H1 (cell line): Measurements from ENCODE around the gene XPOT.

Source experiments
- CEBPB ChIP-seq: IDR thresholded peaks from 2 replicates; pipeline ENCODE4 v1.6.1; 2012; ENCODE audit warnings: low read depth, low read length
- CREB1 ChIP-seq: IDR thresholded peaks from 2 replicates; pipeline ENCODE4 v1.6.1; 2012; ENCODE audit warnings: inconsistent platforms
- HDAC2 ChIP-seq, 2 experiments: fragments of 300-600 bp in 1 of 2; sonication (generic) in 1 of 2; IDR thresholded peaks; 2 replicates each; pipeline ENCODE4 v1.6.1; 2011 to 2012; ENCODE audit warnings: low read depth in 2 of 2, low read length in 2 of 2, mild to moderate bottlenecking in 2 of 2, moderate library complexity in 2 of 2, borderline replicate concordance in 1 of 2, inconsistent platforms in 1 of 2
- KDM5A ChIP-seq: fragments of 200-600 bp; IDR thresholded peaks from 2 replicates; pipeline ENCODE4 v1.7.1; 2012; ENCODE audit warnings: mild to moderate bottlenecking, low read length, inconsistent platforms, mixed read lengths
- MAFK ChIP-seq: IDR thresholded peaks from 2 replicates; pipeline ENCODE4 v1.6.1; 2012; ENCODE audit warnings: low read depth, mild to moderate bottlenecking, improper control_type of control experiment, low read length
- POLR2A ChIP-seq, 2 experiments: IDR thresholded peaks; 1 replicate in 1 of 2; 2 replicates in 1 of 2; pipeline ENCODE4 v1.6.1; 2011; ENCODE audit warnings: low read depth in 2 of 2, low read length in 2 of 2, mild to moderate bottlenecking in 2 of 2; ENCODE audit errors: control extremely low read depth in 1 of 2
- POLR2AphosphoS5 ChIP-seq: IDR thresholded peaks from 2 replicates; pipeline ENCODE4 v1.6.1; 2011; ENCODE audit warnings: low read depth, low read length
- SIN3A ChIP-seq, 2 experiments: IDR thresholded peaks in 1 of 2; conservative IDR thresholded peaks in 1 of 2; 2 replicates each; pipeline ENCODE4 v1.6.1; 2011 to 2012; ENCODE audit warnings: low read length in 2 of 2, improper control_type of control experiment in 1 of 2, low read depth in 1 of 2, mild to moderate bottlenecking in 1 of 2
- TAF1 ChIP-seq: IDR thresholded peaks from 2 replicates; pipeline ENCODE4 v1.6.1; 2011; ENCODE audit warnings: mild to moderate bottlenecking, low read depth, low read length
- TF ChIP-seq, protein P1 (sequence below), 3 experiments: IDR thresholded peaks; 1 replicate in 2 of 3; 2 replicates in 1 of 3; pipeline versions ENCODE4 v1.5.1 to v1.6.1; 2011; ENCODE audit warnings: low read length in 3 of 3, mild to moderate bottlenecking in 3 of 3, inconsistent platforms in 2 of 3, low read depth in 1 of 3, moderate library complexity in 1 of 3; ENCODE audit not compliant: insufficient read depth in 1 of 3; ENCODE audit errors: control extremely low read depth in 1 of 3
- TF ChIP-seq, protein P2 (sequence below): IDR thresholded peaks from 2 replicates; pipeline ENCODE4 v1.6.1; 2011; ENCODE audit warnings: low read length, improper control_type of control experiment

DNA sequence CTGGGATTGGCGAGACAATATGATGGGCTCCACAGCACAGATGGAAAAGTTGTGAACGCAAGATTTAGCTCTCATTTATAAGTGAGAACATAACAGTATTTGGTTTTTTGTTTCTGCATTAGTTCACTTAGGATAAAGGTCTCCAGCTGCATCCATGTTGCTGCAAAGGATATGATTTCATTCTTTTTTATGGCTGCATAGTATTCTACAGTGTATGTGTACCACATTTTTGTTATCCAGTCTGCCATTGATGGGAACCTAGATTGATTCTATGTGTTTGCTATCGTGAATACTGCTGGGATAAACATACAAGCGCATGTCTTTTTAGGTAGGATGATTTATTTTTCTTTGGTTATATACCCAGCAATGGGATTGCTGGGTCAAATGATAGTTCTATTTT lies 71.3 kb downstream of the XPOT start:
- TF ChIP-seq CEBPB (no peak), SIN3A (conservative IDR thresholded peaks at IDR 0.05 in 1 of 2, IDR thresholded peaks at IDR 0.05 in 1 of 2; ENCODE audit: low read depth in 1 of 2, low read length in 2 of 2) (no peak), TAF1 (no peak), POLR2A (IDR thresholded peaks at IDR 0.05; ENCODE audit: control extremely low read depth in 1 of 2, low read depth in 2 of 2, low read length in 2 of 2) (no peak), KDM5A (no peak), MAFK (no peak), POLR2AphosphoS5 (no peak), CREB1 (no peak), HDAC2 (IDR thresholded peaks at IDR 0.05; ENCODE audit: borderline replicate concordance in 1 of 2, low read depth in 2 of 2, low read length in 2 of 2) (no peak)
- TF ChIP-seq, protein P1, sequence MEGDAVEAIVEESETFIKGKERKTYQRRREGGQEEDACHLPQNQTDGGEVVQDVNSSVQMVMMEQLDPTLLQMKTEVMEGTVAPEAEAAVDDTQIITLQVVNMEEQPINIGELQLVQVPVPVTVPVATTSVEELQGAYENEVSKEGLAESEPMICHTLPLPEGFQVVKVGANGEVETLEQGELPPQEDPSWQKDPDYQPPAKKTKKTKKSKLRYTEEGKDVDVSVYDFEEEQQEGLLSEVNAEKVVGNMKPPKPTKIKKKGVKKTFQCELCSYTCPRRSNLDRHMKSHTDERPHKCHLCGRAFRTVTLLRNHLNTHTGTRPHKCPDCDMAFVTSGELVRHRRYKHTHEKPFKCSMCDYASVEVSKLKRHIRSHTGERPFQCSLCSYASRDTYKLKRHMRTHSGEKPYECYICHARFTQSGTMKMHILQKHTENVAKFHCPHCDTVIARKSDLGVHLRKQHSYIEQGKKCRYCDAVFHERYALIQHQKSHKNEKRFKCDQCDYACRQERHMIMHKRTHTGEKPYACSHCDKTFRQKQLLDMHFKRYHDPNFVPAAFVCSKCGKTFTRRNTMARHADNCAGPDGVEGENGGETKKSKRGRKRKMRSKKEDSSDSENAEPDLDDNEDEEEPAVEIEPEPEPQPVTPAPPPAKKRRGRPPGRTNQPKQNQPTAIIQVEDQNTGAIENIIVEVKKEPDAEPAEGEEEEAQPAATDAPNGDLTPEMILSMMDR (IDR thresholded peaks at IDR 0.05; ENCODE audit: control extremely low read depth in 1 of 3, insufficient read depth in 1 of 3, low read depth in 1 of 3, low read length in 3 of 3): no peak
- TF ChIP-seq, protein P2, sequence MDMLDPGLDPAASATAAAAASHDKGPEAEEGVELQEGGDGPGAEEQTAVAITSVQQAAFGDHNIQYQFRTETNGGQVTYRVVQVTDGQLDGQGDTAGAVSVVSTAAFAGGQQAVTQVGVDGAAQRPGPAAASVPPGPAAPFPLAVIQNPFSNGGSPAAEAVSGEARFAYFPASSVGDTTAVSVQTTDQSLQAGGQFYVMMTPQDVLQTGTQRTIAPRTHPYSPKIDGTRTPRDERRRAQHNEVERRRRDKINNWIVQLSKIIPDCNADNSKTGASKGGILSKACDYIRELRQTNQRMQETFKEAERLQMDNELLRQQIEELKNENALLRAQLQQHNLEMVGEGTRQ: no peak
